Common myeloid progenitor, CD34-positive (primary cell): ENCODE data around the gene MBD6.
"Not testable (repeated sequence)": the region's sequence is repeated elsewhere in the genome, so short reads cannot be mapped to it uniquely, and the experiment has no call there.

ENCODE experiments used
- CTCF ChIA-PET: fragments of 350-600 bp; sonication (Branson Sonifier 250); formaldehyde crosslinking; loops from one replicate; lab custom pipeline; 2021; ENCODE audit warnings: antibody characterized with exemption; lab: Charles Lee
- POLR2A ChIA-PET: fragments of 350-600 bp; sonication (Branson Sonifier 250); formaldehyde crosslinking; loops from one replicate; lab custom pipeline; 2021; ENCODE audit warnings: antibody characterized with exemption; lab: Charles Lee
- DNase-seq, 3 donors: peaks; one replicate each; pipeline versions ENCODE4 v3.0.0 to v3.0.0-alpha.2; 2013
- H3K27ac ChIP-seq, 2 experiments: 1 replicate in 1 of 2; 2 replicates in 1 of 2; pipeline ENCODE4 v1.7.0; 2013; ENCODE audit warnings: inconsistent platforms in 2 of 2, low read length in 2 of 2, mild to moderate bottlenecking in 2 of 2, low read depth in 1 of 2, moderate library complexity in 1 of 2; ENCODE audit not compliant: severe bottlenecking in 2 of 2, insufficient read depth in 1 of 2, poor library complexity in 1 of 2
- H3K27me3 ChIP-seq, 5 experiments: replicated peaks in 2 of 5; 1 replicate in 3 of 5; 2 replicates in 2 of 5; pipeline versions ENCODE4 v1.6.1 to v1.7.0; 2013; ENCODE audit warnings: low read length in 4 of 5, mild to moderate bottlenecking in 2 of 5, moderate library complexity in 2 of 5, inconsistent platforms in 1 of 5; ENCODE audit not compliant: insufficient read depth in 5 of 5, control insufficient read depth in 4 of 5
- H3K36me3 ChIP-seq, 4 experiments: 1 replicate in 2 of 4; 2 replicates in 2 of 4; pipeline versions ENCODE4 v1.6.1 to v1.7.0; 2013; ENCODE audit warnings: low read length in 3 of 4, control low read depth in 1 of 4, mild to moderate bottlenecking in 1 of 4; ENCODE audit not compliant: control insufficient read depth in 4 of 4, insufficient read depth in 4 of 4
- H3K4me1 ChIP-seq, 4 experiments: 1 replicate in 3 of 4; 2 replicates in 1 of 4; pipeline versions ENCODE4 v1.6.1 to v1.7.1; 2013; ENCODE audit warnings: low read length in 3 of 4, mild to moderate bottlenecking in 3 of 4, control low read depth in 1 of 4, inconsistent platforms in 1 of 4, moderate library complexity in 1 of 4; ENCODE audit not compliant: control insufficient read depth in 4 of 4, insufficient read depth in 4 of 4; ENCODE audit errors: control extremely low read depth in 1 of 4
- H3K4me3 ChIP-seq, 7 experiments: 1 replicate in 4 of 7; 2 replicates in 3 of 7; pipeline versions ENCODE4 v1.5.1 to v1.7.0; 2013; ENCODE audit warnings: mild to moderate bottlenecking in 7 of 7, low read length in 6 of 7, moderate library complexity in 6 of 7, inconsistent platforms in 2 of 7, low read depth in 2 of 7, control low read depth in 1 of 7; ENCODE audit not compliant: insufficient read depth in 4 of 7, control insufficient read depth in 1 of 7; ENCODE audit errors: extremely low read depth in 1 of 7
- H3K9me3 ChIP-seq, 5 experiments: 1 replicate in 4 of 5; 2 replicates in 1 of 5; pipeline versions ENCODE4 v1.6.1 to v1.7.1; 2013; ENCODE audit warnings: low read length in 4 of 5, mild to moderate bottlenecking in 2 of 5, inconsistent platforms in 1 of 5, low read depth in 1 of 5, moderate library complexity in 1 of 5; ENCODE audit not compliant: control insufficient read depth in 4 of 5, insufficient read depth in 2 of 5; ENCODE audit errors: control extremely low read depth in 1 of 5
- WGBS: methylation state at CpG from one replicate; pipeline ENCODE4 v1.1.5; 2013; ENCODE audit not compliant: insufficient coverage; 5-methylcytosine and 5-hydroxymethylcytosine counted together

MBD6 gene

GRCh38 chr12:57507796-57508195 is 14.8 kb upstream of the MBD6 start:
- peaks cover 17 to 66% (median 44%) of the 10 kb centered on the region in 4 experiments for H3K36me3 ChIP-seq
- H3K27ac ChIP-seq, POLR2A ChIA-PET, H3K27me3 ChIP-seq, H3K4me3 ChIP-seq, H3K4me1 ChIP-seq, CTCF ChIA-PET, DNase-seq, H3K9me3 ChIP-seq: not testable (repeated sequence)
- 99% methylated on average over 10 of the region's 28 CpGs for WGBS

DNA sequence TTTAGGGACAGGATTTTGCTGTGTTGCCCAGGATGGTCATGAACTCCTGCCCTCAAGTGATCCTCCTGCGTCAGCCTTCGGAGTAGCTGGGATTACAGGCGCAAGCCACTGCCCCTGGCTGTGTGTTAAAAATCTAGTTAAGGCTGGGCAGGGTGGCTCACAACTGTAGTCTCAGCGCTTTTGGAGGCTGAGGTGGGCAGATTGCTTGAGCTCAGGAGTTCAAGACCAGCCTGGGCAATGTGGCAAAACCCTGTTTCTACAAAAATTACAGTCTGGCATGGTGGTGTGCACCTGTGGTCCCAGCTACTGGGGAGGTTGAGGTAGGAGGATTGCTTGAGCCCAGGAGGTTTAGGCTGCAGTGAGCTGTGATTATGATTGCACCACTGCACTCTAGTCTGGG is 11.5 kb upstream of the MBD6 start:
- POLR2A ChIA-PET, result no interaction called here
- peaks cover 24 to 65% (median 46%) of the 10 kb centered on the region in 4 experiments for H3K36me3 ChIP-seq

DNA sequence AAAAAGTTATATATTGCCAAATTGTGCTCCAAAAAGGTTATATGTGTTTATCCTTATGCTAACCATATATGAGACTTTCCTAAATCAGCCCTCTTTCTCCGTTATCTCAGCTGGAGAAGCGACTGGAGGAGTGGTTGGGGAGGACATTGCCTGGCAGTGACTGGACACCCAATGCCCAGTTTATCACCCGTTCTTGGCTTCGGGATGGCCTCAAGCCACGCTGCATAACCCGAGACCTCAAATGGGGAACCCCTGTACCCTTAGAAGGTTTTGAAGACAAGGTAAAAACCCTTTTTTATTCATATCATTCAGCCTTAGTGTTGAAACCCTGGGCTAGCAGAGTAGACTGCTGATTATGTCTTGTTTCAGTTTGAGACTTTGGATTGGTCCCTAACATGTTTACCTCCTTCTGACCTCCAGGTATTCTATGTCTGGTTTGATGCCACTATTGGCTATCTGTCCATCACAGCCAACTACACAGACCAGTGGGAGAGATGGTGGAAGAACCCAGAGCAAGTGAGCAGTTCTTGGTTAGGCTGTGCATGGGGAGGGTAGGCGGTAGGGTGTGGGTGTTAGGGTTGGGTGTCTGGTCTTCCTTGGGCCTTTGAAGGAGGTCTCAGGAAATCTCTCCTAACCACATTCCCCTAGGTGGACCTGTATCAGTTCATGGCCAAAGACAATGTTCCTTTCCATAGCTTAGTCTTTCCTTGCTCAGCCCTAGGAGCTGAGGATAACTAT is 10.9 kb upstream of the MBD6 start:
- Histone ChIP-seq H3K9me3 (no peaks in the 10 kb centered on the region), H3K4me1 (no peaks in the 10 kb centered on the region), H3K4me3 (no peak overlapping the region), H3K27ac (peak overlapping the region in 1 of 2 experiments; percentile 27), H3K36me3 (peaks cover 24 to 66% (median 49%) of the 10 kb centered on the region in 4 experiments), H3K27me3 (no peaks in the 10 kb centered on the region)
- no peak for DNase-seq
- WGBS, result 100% methylated on average over 6 of the region's 7 CpGs
- POLR2A ChIA-PET, result no interaction called here
- CTCF ChIA-PET, result interaction anchor here (1.0 kb wide), 1 partner anchor 72 kb away, joined by 3 read pairs; no protein-coding TSS in a partner anchor

More for the DNA sequence above, 11.5 kb upstream of the MBD6 start:
- DNase-seq, result no peak
- H3K27ac ChIP-seq, result no peak overlapping the region
- 97% methylated on average over 4 of the region's 4 CpGs for WGBS
- CTCF ChIA-PET, result interaction anchor here (1.0 kb wide), 1 partner anchor 72 kb away, joined by 3 read pairs; no protein-coding TSS in a partner anchor
- no peaks in the 10 kb centered on the region for H3K4me1 ChIP-seq
- H3K9me3 ChIP-seq, result no peaks in the 10 kb centered on the region
- no peak overlapping the region for H3K4me3 ChIP-seq
- H3K27me3 ChIP-seq, result no peaks in the 10 kb centered on the region

DNA sequence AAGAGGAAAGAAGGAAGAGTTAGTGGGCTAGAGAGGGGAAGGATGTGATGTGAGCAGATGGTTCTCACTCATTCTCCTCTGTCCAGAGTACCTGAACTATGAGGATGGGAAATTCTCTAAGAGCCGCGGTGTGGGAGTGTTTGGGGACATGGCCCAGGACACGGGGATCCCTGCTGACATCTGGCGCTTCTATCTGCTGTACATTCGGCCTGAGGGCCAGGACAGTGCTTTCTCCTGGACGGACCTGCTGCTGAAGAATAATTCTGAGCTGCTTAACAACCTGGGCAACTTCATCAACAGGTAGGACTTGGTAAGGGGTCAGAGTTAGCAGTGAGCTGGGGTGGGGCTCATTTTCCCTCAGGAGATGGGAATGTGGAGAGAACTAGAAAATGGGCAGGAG is 10.0 kb upstream of the MBD6 start:
- POLR2A ChIA-PET, result no interaction called here
- peaks cover 28 to 75% (median 58%) of the 10 kb centered on the region in 4 experiments for H3K36me3 ChIP-seq
- no peaks in the 10 kb centered on the region for H3K9me3 ChIP-seq
- H3K4me3 ChIP-seq, result no peak overlapping the region
- CTCF ChIA-PET, result interaction anchor here (1.1 kb wide), 1 partner anchor 16 kb away, joined by 4 read pairs; no protein-coding TSS in a partner anchor
- no peaks in the 10 kb centered on the region for H3K27me3 ChIP-seq
- peaks cover 0 to 3% (median 0%) of the 10 kb centered on the region in 4 experiments for H3K4me1 ChIP-seq
- 97% methylated on average over 6 of the region's 6 CpGs for WGBS
- no peak for DNase-seq
- peak overlapping the region in 1 of 2 experiments; percentile 0 for H3K27ac ChIP-seq

- Histone ChIP-seq H3K4me3 (no peak overlapping the region), H3K9me3 (no peaks in the 10 kb centered on the region), H3K36me3 (peaks cover 28 to 79% (median 61%) of the 10 kb centered on the region in 4 experiments), H3K27me3 (no peaks in the 10 kb centered on the region), H3K4me1 (peaks cover 0 to 4% (median 2%) of the 10 kb centered on the region in 4 experiments), H3K27ac (no peak overlapping the region)
- POLR2A ChIA-PET, result no interaction called here
- DNase-seq, result no peak
- CTCF ChIA-PET, result interaction anchor here (1.1 kb wide), 1 partner anchor 16 kb away, joined by 4 read pairs; no protein-coding TSS in a partner anchor
- WGBS, result 100% methylated on average over 2 of the region's 5 CpGs
Measured at GRCh38 chr12:57513266-57513665, 9.4 kb upstream of the MBD6 start.

GRCh38 chr12:57513677-57514076 is 8.9 kb upstream of the MBD6 start:
- POLR2A ChIA-PET, CTCF ChIA-PET, H3K27ac ChIP-seq: not testable (repeated sequence)

GRCh38 chr12:57514246-57514645 is 8.4 kb upstream of the MBD6 start:
- H3K9me3 ChIP-seq, H3K27me3 ChIP-seq, H3K27ac ChIP-seq, DNase-seq, H3K4me3 ChIP-seq: not testable (repeated sequence)
- Histone ChIP-seq H3K36me3 (peaks cover 28 to 80% (median 62%) of the 10 kb centered on the region in 4 experiments), H3K4me1 (peaks cover 0 to 14% (median 11%) of the 10 kb centered on the region in 4 experiments)
- WGBS, result 97% methylated on average over 8 of the region's 9 CpGs
- ChIA-PET CTCF (interaction anchor here (0.6 to 5.3 kb wide), 7 partner anchors 8 to 38 kb away, joined by 3 to 22 read pairs (median 4); partner anchors contain the start of gene DCTN2), POLR2A (interaction anchor here (0.5 to 2.8 kb wide), 4 partner anchors 11 to 263 kb away, joined by 3 to 19 read pairs (median 8); partner anchors contain the start of genes ARHGAP9 and STAC3)

More at GRCh38 chr12:57513677-57514076, 8.9 kb upstream of the MBD6 start:
- H3K9me3 ChIP-seq, H3K27me3 ChIP-seq, H3K4me1 ChIP-seq, DNase-seq, H3K4me3 ChIP-seq: not testable (repeated sequence)
- 97% methylated on average over 6 of the region's 6 CpGs for WGBS
- H3K36me3 ChIP-seq, result peaks cover 28 to 79% (median 63%) of the 10 kb centered on the region in 4 experiments
